HCT116 (cell line): ENCODE measurements around the gene C17orf100. TPM values are rescaled to one million over a fixed set of nuclear protein-coding genes. Genes with fewer than 3 reads are reported as not detected.

Experiments
- ATAC-seq: fragments of 200-7000 bp; cut with Tn5 transposase; 2 replicates; pipeline ENCODE4 v1.9.1; 2020; ENCODE audit warnings: mild to moderate bottlenecking, moderate library complexity
- BruUV-seq: library from RNA; stranded (reverse); fragments of 400-500 nt; replicated peaks from 2 replicates; lab custom pipeline; 2021; lab: Mats Ljungman, UMichigan
- CTCF ChIA-PET: fragments of 300-600 bp; sonication (Branson Sonifier 250); formaldehyde crosslinking; loops from one replicate; lab custom pipeline; 2021; ENCODE audit warnings: antibody characterized with exemption; lab: Charles Lee
- POLR2A ChIA-PET: fragments of 300-600, 350-600 bp; sonication (Branson Sonifier 250); formaldehyde crosslinking; loops from one replicate; lab custom pipeline; 2021; ENCODE audit warnings: antibody characterized with exemption; lab: Charles Lee
- RAD21 ChIA-PET, 2 experiments: fragments of 300-600 bp; sonication (Branson Sonifier 250); formaldehyde crosslinking; loops; one replicate each; lab custom pipeline; 2023; ENCODE audit warnings: low total read pairs in 2 of 2; ENCODE audit not compliant: uncharacterized antibody in 2 of 2, unreplicated experiment in 2 of 2, low non-redundant PET in 1 of 2; lab: Charles Lee
- DNase-seq: peaks from one replicate; pipeline ENCODE4 v3.0.0-alpha.2; 2010; ENCODE audit warnings: low read depth, low spot score
- H2AFZ ChIP-seq: fragments of 200-600 bp; shearing (Covaris generic), sonication (generic); 2 replicates; pipeline ENCODE4 v1.6.1; 2017; ENCODE audit warnings: low read depth, mixed run types, mixed read lengths, antibody characterized with exemption, low read length; ENCODE audit not compliant: poor library complexity, severe bottlenecking
- H3K27ac ChIP-seq: 2 replicates; pipeline ENCODE4 v1.5.1; 2012; ENCODE audit warnings: low read depth, low read length
- H3K27me3 ChIP-seq: fragments of 200-600 bp; sonication (generic); 2 replicates; pipeline ENCODE4 v1.6.1; 2016; ENCODE audit warnings: mixed run types, low read length, mixed read lengths; ENCODE audit not compliant: insufficient read depth
- H3K36me3 ChIP-seq, 2 experiments: fragments of 200-500 bp in 1 of 2; fragments of 200-600 bp in 1 of 2; sonication (Bioruptor generic) in 1 of 2; sonication (generic) in 1 of 2; 2 replicates each; pipeline versions ENCODE4 v1.5.1 to v1.6.1; 2014 to 2016; ENCODE audit warnings: low read length in 2 of 2, inconsistent platforms in 1 of 2, mixed read lengths in 1 of 2, mixed run types in 1 of 2; ENCODE audit not compliant: insufficient read depth in 2 of 2, control insufficient read depth in 1 of 2
- H3K4me1 ChIP-seq, 2 experiments: fragments of 200-600 bp in 1 of 2; sonication (generic) in 1 of 2; 2 replicates each; pipeline versions ENCODE4 v1.5.1 to v1.6.1; 2012 to 2017; ENCODE audit warnings: low read length in 2 of 2, inconsistent platforms in 1 of 2, mild to moderate bottlenecking in 1 of 2, mixed read lengths in 1 of 2, mixed run types in 1 of 2, moderate library complexity in 1 of 2; ENCODE audit not compliant: insufficient read depth in 2 of 2, control insufficient read depth in 1 of 2
- H3K4me2 ChIP-seq: fragments of 200-600 bp; sonication (generic); 2 replicates; pipeline ENCODE4 v1.6.1; 2017; ENCODE audit warnings: mixed run types, low read length, mixed read lengths
- H3K4me3 ChIP-seq, 2 experiments: fragments of 200-600 bp in 1 of 2; sonication (generic) in 1 of 2; replicated peaks in 1 of 2; 2 replicates each; pipeline ENCODE4 v1.5.1; 2011 to 2016; ENCODE audit warnings: low read length in 2 of 2, control low read depth in 1 of 2, low read depth in 1 of 2, mild to moderate bottlenecking in 1 of 2, mixed read lengths in 1 of 2, mixed run types in 1 of 2
- H3K79me2 ChIP-seq: fragments of 200-600 bp; sonication (generic); 2 replicates; pipeline ENCODE4 v1.6.1; 2017; ENCODE audit warnings: mild to moderate bottlenecking, mixed run types, low read length, moderate library complexity, mixed read lengths; ENCODE audit not compliant: insufficient read depth
- H3K9ac ChIP-seq: fragments of 200-600 bp; sonication (generic); 2 replicates; pipeline ENCODE4 v1.6.1; 2016; ENCODE audit warnings: low read length, mixed read lengths
- H3K9me2 ChIP-seq: fragments of 200-600 bp; sonication (generic), shearing (Covaris generic); 2 replicates; pipeline ENCODE4 v1.6.1; 2017; ENCODE audit warnings: mixed run types, mild to moderate bottlenecking, moderate library complexity; ENCODE audit not compliant: insufficient read depth
- H3K9me3 ChIP-seq, 2 experiments: fragments of 200-500 bp in 1 of 2; fragments of 200-600 bp in 1 of 2; sonication (Bioruptor generic) in 1 of 2; sonication (generic) in 1 of 2; 2 replicates each; pipeline ENCODE4 v1.6.1; 2014 to 2017; ENCODE audit warnings: low read length in 2 of 2, mixed read lengths in 2 of 2, inconsistent platforms in 1 of 2, low read depth in 1 of 2, mild to moderate bottlenecking in 1 of 2, mixed run types in 1 of 2, moderate library complexity in 1 of 2; ENCODE audit not compliant: control insufficient read depth in 1 of 2, insufficient read depth in 1 of 2
- H4K20me1 ChIP-seq: fragments of 200-600 bp; sonication (generic), shearing (Covaris generic); 2 replicates; pipeline ENCODE4 v1.6.1; 2017; ENCODE audit warnings: mixed run types, mild to moderate bottlenecking, moderate library complexity; ENCODE audit not compliant: insufficient read depth
- CEBPB ChIP-seq: IDR thresholded peaks from 2 replicates; pipeline ENCODE4 v1.6.1; 2012; ENCODE audit warnings: low read depth
- ELF1 ChIP-seq: IDR thresholded peaks from 2 replicates; pipeline ENCODE4 v1.6.1; 2012; ENCODE audit warnings: low read depth, borderline replicate concordance
- EZH2 ChIP-seq: fragments of 200-600 bp; sonication (generic); IDR thresholded peaks from 2 replicates; pipeline ENCODE4 v1.6.1; 2017; ENCODE audit warnings: antibody characterized with exemption, mixed run types
- POLR2A ChIP-seq: IDR thresholded peaks from 2 replicates; pipeline ENCODE4 v1.7.0; 2011; ENCODE audit warnings: borderline replicate concordance; ENCODE audit not compliant: insufficient read depth, insufficient read length; ENCODE audit errors: extremely low read depth
- RAD21 ChIP-seq: IDR thresholded peaks from 2 replicates; pipeline ENCODE4 v1.6.1; 2012; ENCODE audit warnings: low read depth, mild to moderate bottlenecking
- SP1 ChIP-seq: IDR thresholded peaks from 2 replicates; pipeline ENCODE4 v1.6.1; 2012; ENCODE audit warnings: low read depth
- TCF7L2 ChIP-seq: IDR thresholded peaks from 2 replicates; pipeline ENCODE4 v1.7.0; 2011; ENCODE audit warnings: borderline replicate concordance, inconsistent platforms; ENCODE audit not compliant: insufficient read depth, insufficient read length; ENCODE audit errors: extremely low read depth
- YY1 ChIP-seq: IDR thresholded peaks from 2 replicates; pipeline ENCODE4 v1.6.1; 2011; ENCODE audit warnings: low read length, low read depth, moderate library complexity, mild to moderate bottlenecking; ENCODE audit not compliant: insufficient replicate concordance; ENCODE audit errors: extremely low read depth
- ZBTB33 ChIP-seq: IDR thresholded peaks from 2 replicates; pipeline ENCODE4 v1.6.1; 2011; ENCODE audit warnings: mild to moderate bottlenecking, low read length, moderate library complexity; ENCODE audit not compliant: insufficient replicate concordance; ENCODE audit errors: extremely low read depth
- ZNF274 ChIP-seq: fragments of 200-500 bp; sonication (Bioruptor generic); IDR thresholded peaks from 2 replicates; pipeline ENCODE4 v1.6.1; 2014; ENCODE audit warnings: mild to moderate bottlenecking, low read depth, low read length, inconsistent platforms
- intact Hi-C: fragments of 100-400 bp; cut with micrococcal nuclease; formaldehyde crosslinking; loops from 2 replicates; pipeline ENCODE4 v1.10.0; 2022
- total RNA-seq: library from RNA; stranded (reverse); gene quantifications from one replicate; pipeline ENCODE4 v1.2.1, GENCODE V29; 2021; ENCODE audit not compliant: unreplicated experiment

C17orf100 gene
- total RNA-seq, 1 experiment from 2014 or later, result 0.76 TPM

GRCh38 chr17:6683081-6683684 lies 31.6 kb downstream of the C17orf100 start:
- no peak overlapping the region for H3K4me2 ChIP-seq
- ChIA-PET POLR2A (no interaction called here), RAD21 (no interaction called here)
- H3K9ac ChIP-seq, result no peak overlapping the region
- intact Hi-C loops, result no loop called here
- BruUV-seq, result no TSS peak
- H3K36me3 ChIP-seq, result no peaks in the 10 kb centered on the region
- no peaks in the 10 kb centered on the region for H3K4me1 ChIP-seq
- no peak for DNase-seq
- H3K9me2 ChIP-seq, result no peaks in the 10 kb centered on the region
- no peak overlapping the region for H3K4me3 ChIP-seq
- no peak for TF ChIP-seq RAD21
- no peak for TF ChIP-seq ZNF274
- TF ChIP-seq TCF7L2, result no peak
- TF ChIP-seq YY1, result no peak
- no peak for TF ChIP-seq EZH2
- no peak for TF ChIP-seq SP1
- TF ChIP-seq ZBTB33, result no peak
- no peak for TF ChIP-seq POLR2A
- TF ChIP-seq ELF1, result no peak
- TF ChIP-seq CEBPB, result no peak
- TF ChIP-seq, all 23 proteins: peak for 0
- CTCF ChIA-PET, result no interaction called here
- Histone ChIP-seq H4K20me1 (no peaks in the 10 kb centered on the region), H3K9me3 (no peaks in the 10 kb centered on the region), H3K27me3 (no peaks in the 10 kb centered on the region), H3K27ac (no peak overlapping the region), H3K79me2 (no peaks in the 10 kb centered on the region), H2AFZ (no peak overlapping the region)
- ATAC-seq, result no peak
